ENCODE measurements around the gene HECTD1.
"Not testable (repeated sequence)": the region's sequence is repeated elsewhere in the genome, so short reads cannot be mapped to it uniquely, and the experiment has no call there.

Gene HECTD1

GRCh38 chr14:31192544-31192943 lies 15.0 kb downstream of the HECTD1 start:
- not testable (repeated sequence) for DNase-seq

- no peak for DNase-seq
Measured at GRCh38 chr14:31190717-31191263, 16.8 kb downstream of the HECTD1 start.

GRCh38 chr14:31190219-31190603 lies 17.4 kb downstream of the HECTD1 start:
- no peak for DNase-seq

GRCh38 chr14:31189346-31190218 lies 18.0 kb downstream of the HECTD1 start:
- DNase-seq: no peak

- DNase-seq: no peak
Measured at GRCh38 chr14:31188744-31189143, 18.8 kb downstream of the HECTD1 start.

- not testable (repeated sequence) for DNase-seq
Measured at GRCh38 chr14:31182016-31182415, 25.6 kb downstream of the HECTD1 start.

GRCh38 chr14:31181271-31181670 lies 26.3 kb downstream of the HECTD1 start:
- no peak for DNase-seq

- DNase-seq: no peak
Measured at GRCh38 chr14:31180299-31181051, 27.1 kb downstream of the HECTD1 start.

GRCh38 chr14:31174433-31174832 lies 33.2 kb downstream of the HECTD1 start:
- no peak for DNase-seq

- no peak for DNase-seq
Measured at GRCh38 chr14:31173120-31173837, 34.3 kb downstream of the HECTD1 start.

- no peak for DNase-seq
Measured at GRCh38 chr14:31172084-31172483, 35.5 kb downstream of the HECTD1 start.

- DNase-seq: no peak
Measured at GRCh38 chr14:31170411-31170810, 37.2 kb downstream of the HECTD1 start.

- no peak for DNase-seq
Measured at GRCh38 chr14:31169877-31170276, 37.7 kb downstream of the HECTD1 start.

GRCh38 chr14:31167032-31167431 lies 40.6 kb downstream of the HECTD1 start:
- DNase-seq: no peak

- no peak for DNase-seq
Measured at GRCh38 chr14:31166271-31166561, 41.4 kb downstream of the HECTD1 start.

GRCh38 chr14:31164115-31164514 lies 43.5 kb downstream of the HECTD1 start:
- DNase-seq: no peak

- DNase-seq: no peak
Measured at GRCh38 chr14:31162910-31163649, 44.5 kb downstream of the HECTD1 start.

GRCh38 chr14:31161274-31161673 lies 46.3 kb downstream of the HECTD1 start:
- no peak for DNase-seq

- DNase-seq: no peak
Measured at GRCh38 chr14:31159682-31160296, 47.8 kb downstream of the HECTD1 start.

- DNase-seq: no peak
Measured at GRCh38 chr14:31154956-31155355, 52.6 kb downstream of the HECTD1 start.

- DNase-seq: no peak
Measured at GRCh38 chr14:31142455-31143087, 65.0 kb downstream of the HECTD1 start.

Data from NCI-H1105 treated with DMSO at 0.1 percent for 48 hours (cell line).